ENCODE results near the gene CAAP1.
"Not testable (repeated sequence)": the region's sequence is repeated elsewhere in the genome, so short reads cannot be mapped to it uniquely, and the experiment has no call there.

Gene CAAP1

DNA sequence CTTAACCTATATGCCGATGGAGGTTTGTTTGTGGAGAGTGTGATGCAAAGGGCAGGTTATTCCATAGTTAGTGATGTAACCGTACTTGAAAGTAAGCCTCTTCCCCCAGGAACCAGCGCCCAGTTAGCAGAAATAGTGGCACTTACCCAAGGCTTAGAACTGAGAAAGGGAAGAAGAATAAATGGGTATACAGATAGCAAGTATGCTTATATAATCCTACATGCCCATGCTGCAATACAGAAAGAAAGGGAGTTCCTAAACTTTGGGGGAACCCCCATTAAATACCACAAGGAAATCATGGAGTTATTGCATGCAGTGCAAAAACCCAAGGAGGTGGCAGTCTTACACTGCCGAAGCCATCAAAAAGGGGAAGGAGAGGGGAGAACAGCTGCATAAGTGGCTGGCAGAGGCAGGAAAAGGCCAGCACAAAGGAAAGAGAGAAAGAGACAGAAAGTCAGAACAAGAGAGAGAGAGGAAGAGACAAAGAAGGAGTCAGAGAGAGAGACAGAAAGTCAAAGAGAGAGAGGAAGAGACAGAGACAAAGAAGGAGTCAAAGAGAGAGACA lies 64.1 kb downstream of the CAAP1 start:
- not testable (repeated sequence) for DNase-seq

GRCh38 chr9:26814799-26815198 lies 77.8 kb downstream of the CAAP1 start:
- DNase-seq = no peak

- no peak for DNase-seq
Measured at GRCh38 chr9:26813247-26813646, 79.4 kb downstream of the CAAP1 start.

GRCh38 chr9:26812217-26812616 lies 80.4 kb downstream of the CAAP1 start:
- no peak for DNase-seq

- DNase-seq = no peak
Measured at GRCh38 chr9:26811106-26811505, 81.5 kb downstream of the CAAP1 start.

DNA sequence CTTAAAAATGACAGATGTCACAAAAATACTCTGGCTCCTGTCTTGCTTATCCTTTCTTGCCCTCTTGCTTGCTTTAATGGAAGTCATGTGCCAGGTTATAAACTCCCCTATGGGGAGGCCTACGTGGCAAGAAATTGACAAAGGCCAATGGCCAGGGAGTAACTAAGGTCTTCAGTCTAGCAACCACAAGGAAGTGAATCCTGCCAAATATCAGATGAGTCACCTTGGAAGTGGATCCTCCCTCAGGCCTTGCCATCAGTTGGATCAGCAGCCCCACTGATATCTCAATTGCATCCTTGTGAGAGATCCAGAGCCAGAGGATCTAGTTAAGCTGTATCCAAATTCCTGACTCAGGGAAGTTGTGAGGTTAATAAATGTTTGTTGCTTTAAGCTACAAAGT lies 82.8 kb downstream of the CAAP1 start:
- DNase-seq = no peak

GRCh38 chr9:26807161-26807560 lies 85.4 kb downstream of the CAAP1 start:
- no peak for DNase-seq

DNA sequence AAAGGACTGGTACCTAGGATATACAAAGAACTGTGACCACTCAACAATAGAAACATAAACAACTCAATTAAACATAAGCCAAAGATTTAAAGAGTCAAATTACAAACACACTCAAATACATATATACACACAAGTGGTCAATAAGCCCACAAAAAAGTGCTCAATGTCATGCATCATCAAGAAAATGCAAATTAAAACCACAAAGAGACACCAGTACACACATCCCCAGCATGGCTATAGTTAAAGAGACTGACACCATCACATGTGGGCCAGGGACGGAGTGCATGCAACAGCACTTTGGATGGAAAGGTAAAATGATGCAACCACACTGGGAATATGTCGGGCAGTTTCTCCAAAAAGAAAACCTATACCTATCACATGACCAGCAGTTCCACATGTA lies 89.7 kb downstream of the CAAP1 start:
- DNase-seq = peak; percentile 7 to 22

DNA sequence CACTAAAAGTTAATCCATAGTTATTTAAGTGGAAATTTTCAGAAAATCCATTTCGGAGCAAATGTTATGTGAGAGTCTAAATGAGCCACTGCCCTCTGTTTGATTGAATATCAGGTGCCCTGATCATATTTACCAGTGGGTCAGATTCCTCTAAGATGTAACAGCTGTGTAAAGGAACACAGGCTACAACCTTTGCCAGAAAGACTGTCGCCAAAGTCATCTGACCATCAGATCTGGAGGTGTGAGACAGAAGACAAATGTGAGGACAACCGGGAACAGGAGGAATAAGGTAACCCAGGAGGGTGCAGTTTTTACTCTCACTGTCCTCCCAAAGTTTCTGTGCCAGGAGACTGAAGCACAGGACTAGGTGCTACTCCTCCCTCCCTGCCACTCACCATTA lies 90.8 kb downstream of the CAAP1 start:
- no peak for DNase-seq

- DNase-seq = no peak
Measured at GRCh38 chr9:26800322-26800721, 92.3 kb downstream of the CAAP1 start.

GRCh38 chr9:26791274-26791673 lies 101.3 kb downstream of the CAAP1 start:
- no peak for DNase-seq
